Adrenal gland (tissue), 12 donors: ENCODE measurements around the gene IMPG1. TPM values are rescaled to one million over a fixed set of nuclear protein-coding genes. Genes with fewer than 3 reads are reported as not detected.

Source experiments
- DNase-seq, 7 donors: peaks; one replicate each; pipeline ENCODE4 v3.0.0-alpha.2; 2019 to 2020
- H3K27ac ChIP-seq, 5 donors: fragments of 200-600 bp; sonication (generic) in 4 of 5; 1 replicate in 3 of 5; 2 replicates in 2 of 5; pipeline versions ENCODE4 v1.5.1 to v1.8.0; 2016 to 2020; ENCODE audit warnings: mild to moderate bottlenecking in 1 of 5
- H3K27me3 ChIP-seq: fragments of 200-600 bp; 2 replicates; pipeline ENCODE4 v1.8.0; 2021
- H3K36me3 ChIP-seq, 2 donors: fragments of 200-600 bp; replicated peaks in 1 of 2; 1 replicate in 1 of 2; 2 replicates in 1 of 2; pipeline versions ENCODE4 v1.5.1 to v1.8.0; 2018 to 2022
- H3K4me1 ChIP-seq, 2 donors: fragments of 200-600 bp; replicated peaks in 1 of 2; 1 replicate in 1 of 2; 2 replicates in 1 of 2; pipeline versions ENCODE4 v1.5.1 to v1.8.0; 2018 to 2021
- H3K4me3 ChIP-seq, 4 donors: fragments of 200-600 bp; sonication (generic) in 3 of 4; one replicate each; pipeline ENCODE4 v1.5.1; 2016 to 2018
- H3K9me3 ChIP-seq, 3 donors: fragments of 200-600 bp; sonication (generic) in 1 of 3; replicated peaks in 1 of 3; 1 replicate in 2 of 3; 2 replicates in 1 of 3; pipeline versions ENCODE4 v1.5.1 to v1.8.0; 2016 to 2021
- CTCF ChIP-seq, 6 experiments: fragments of 450-650 bp in 4 of 6; fragments of 200-600 bp in 2 of 6; sonication (generic) in 1 of 6; IDR thresholded peaks; 1 replicate in 5 of 6; 2 replicates in 1 of 6; pipeline versions ENCODE4 v1.5.1 to v1.8.0; 2016 to 2021; ENCODE audit warnings: antibody characterized with exemption in 6 of 6, mild to moderate bottlenecking in 2 of 6, moderate library complexity in 1 of 6
- POLR2A ChIP-seq, 2 donors: fragments of 450-650 bp; IDR thresholded peaks; one replicate each; pipeline ENCODE4 v1.6.1; 2017; ENCODE audit warnings: antibody characterized with exemption in 2 of 2, mild to moderate bottlenecking in 2 of 2, moderate library complexity in 1 of 2
- WGBS, 4 donors: extraction: QIAGEN DNeasy Blood & Tissue Kit in 2 of 4; methylation state at CpG; one replicate each; pipeline versions ENCODE4 v1.1.5 to v1.1.7; 2013 to 2017; 5-methylcytosine and 5-hydroxymethylcytosine counted together
- intact Hi-C, 2 donors: fragments of 100-400 bp; cut with DNase I; formaldehyde crosslinking; loops; one replicate each; pipeline versions ENCODE4 v1.14.1 to v1.15.0; 2022 to 2023
- polyA plus RNA-seq, 3 donors: library from polyadenylated mRNA; stranded (reverse); fragments of 200-250 nt in 2 of 3; fragments of 350-450 nt in 1 of 3; fragmentation: Illumina TruSeq in 1 of 3; extraction: RNeasy Lipid Tissue Mini Kit (QIAGEN cat#74804) in 1 of 3; gene quantifications; one replicate each; pipeline ENCODE4 v1.2.3, GENCODE V29; 2013 to 2014
- total RNA-seq, 9 donors: library from RNA; depleted of rRNA in 4 of 9; stranded (reverse); fragments of >200 nt in 4 of 9; fragments of 120-200 nt in 1 of 9; fragmentation: NEBNext Ultra II Directional in 1 of 9; extraction: Animal tissue kit (Norgen Biotek cat#: 25700) in 1 of 9; gene quantifications; one replicate each; pipeline versions ENCODE4 v1.1.0 to v1.2.4, GENCODE V29; 2013 to 2023
- donor health status: healthy with polysubstance abuse.
- donor health status: Bipolar disorder and iron deficiency.
- donor health status: DM: yes; HTN: yes; CAD: no.
- donor health status: DM: no; HTN: no; CAD: no.
- donor health status: DM: no; HTN: no; CAD: no.
- donor health status: DM: yes; HTN: yes; CAD: no.

Gene IMPG1
- total and polyA plus RNA-seq, 12 donors = 0.06 TPM; not detected in 11

GRCh38 chr6:75893776-75894152 lies 178.7 kb downstream of the IMPG1 start:
- no peaks in the 10 kb centered on the region for H3K27me3 ChIP-seq
- peaks cover 0 to 5% of the 10 kb centered on the region in 2 donors for H3K4me1 ChIP-seq
- intact Hi-C loops = no loop called here
- 72 to 89% (median 83%) methylated on average over 2 of the region's 2 CpGs for WGBS, 4 donors
- TF ChIP-seq POLR2A (IDR thresholded peaks at IDR 0.05) = no peak
- no peak for TF ChIP-seq CTCF (IDR thresholded peaks at IDR 0.05)
- no peaks in the 10 kb centered on the region for H3K9me3 ChIP-seq
- no peaks in the 10 kb centered on the region for H3K36me3 ChIP-seq
- H3K4me3 ChIP-seq = no peak overlapping the region
- no peak overlapping the region for H3K27ac ChIP-seq
- no peak for DNase-seq

- peaks cover 0 to 5% of the 10 kb centered on the region in 2 donors for H3K4me1 ChIP-seq
- H3K4me3 ChIP-seq = no peak overlapping the region
- TF ChIP-seq CTCF (IDR thresholded peaks at IDR 0.05) = peak; percentile 59 to 81 (median 74)
- TF ChIP-seq POLR2A (IDR thresholded peaks at IDR 0.05) = no peak
- no peaks in the 10 kb centered on the region for H3K27me3 ChIP-seq
- DNase-seq = no peak
- no peak overlapping the region for H3K27ac ChIP-seq
- H3K36me3 ChIP-seq = no peaks in the 10 kb centered on the region
- 7 to 16% (median 10%) methylated on average over 5 of the region's 5 CpGs for WGBS, 4 donors
- no peaks in the 10 kb centered on the region for H3K9me3 ChIP-seq
- intact Hi-C loops = no loop called here
These were observed 179.2 kb downstream of the IMPG1 start for GRCh38 chr6:75893058-75893775.

GRCh38 chr6:75892384-75892783 lies 180.1 kb downstream of the IMPG1 start:
- no peaks in the 10 kb centered on the region for H3K36me3 ChIP-seq
- 93 to 96% (median 94%) methylated on average over 8 of the region's 8 CpGs for WGBS, 4 donors
- H3K4me3 ChIP-seq = no peak overlapping the region
- no peaks in the 10 kb centered on the region for H3K9me3 ChIP-seq
- H3K27ac ChIP-seq = no peak overlapping the region
- DNase-seq = no peak
- peaks cover 0 to 5% of the 10 kb centered on the region in 2 donors for H3K4me1 ChIP-seq
- TF ChIP-seq CTCF (IDR thresholded peaks at IDR 0.05) (no peak), POLR2A (IDR thresholded peaks at IDR 0.05) (no peak)
- no peaks in the 10 kb centered on the region for H3K27me3 ChIP-seq
- intact Hi-C loops = no loop called here

GRCh38 chr6:75884822-75885221 lies 187.6 kb downstream of the IMPG1 start:
- Histone ChIP-seq H3K4me3 (no peak overlapping the region), H3K9me3 (peaks cover 0 to 9% (median 0%) of the 10 kb centered on the region in 3 donors), H3K27me3 (no peaks in the 10 kb centered on the region), H3K27ac (no peak overlapping the region), H3K4me1 (peaks cover 0 to 5% of the 10 kb centered on the region in 2 donors), H3K36me3 (no peaks in the 10 kb centered on the region)
- WGBS, 4 donors = 95 to 99% (median 96%) methylated on average over 2 of the region's 2 CpGs
- intact Hi-C loops = no loop called here
- no peak for DNase-seq
- TF ChIP-seq CTCF (IDR thresholded peaks at IDR 0.05) (no peak), POLR2A (IDR thresholded peaks at IDR 0.05) (no peak)
